ENCODE measurements around the gene LMX1A.

GRCh38 chr1:165365341-165365740, 8.8 kb upstream of the LMX1A start:
- TF ChIP-seq MYC (IDR thresholded peaks at IDR 0.05; ENCODE audit: low read depth, low read length): no peak
- TF ChIP-seq MYC (CRISPR knock-in tag; IDR thresholded peaks at IDR 0.05; ENCODE audit: borderline replicate concordance, low read depth): no peak
- TF ChIP-seq ARID2 (IDR thresholded peaks at IDR 0.05): no peak
- no peak for TF ChIP-seq PRDM10 (IDR thresholded peaks at IDR 0.05; ENCODE audit: partially characterized antibody)
- no peak for TF ChIP-seq POLR2A (conservative IDR thresholded peaks at IDR 0.05)
- no peak for TF ChIP-seq FOXK1 (CRISPR knock-in tag; IDR thresholded peaks at IDR 0.05; ENCODE audit: borderline replicate concordance)
- TF ChIP-seq TEAD4 (IDR thresholded peaks at IDR 0.05; ENCODE audit: low read length): no peak
- TF ChIP-seq TEAD4 (CRISPR knock-in tag; IDR thresholded peaks at IDR 0.05; ENCODE audit: borderline replicate concordance): no peak
- TF ChIP-seq ID3 (CRISPR knock-in tag; IDR thresholded peaks at IDR 0.05): no peak
- no peak for TF ChIP-seq ID3 (tag; IDR thresholded peaks at IDR 0.05)
- TF ChIP-seq RB1 (IDR thresholded peaks at IDR 0.05; ENCODE audit: low read depth): no peak
